ENCODE data around the gene FSTL4. TPM values are rescaled to one million over a fixed set of nuclear protein-coding genes. Genes with fewer than 3 reads are reported as not detected.

The FSTL4 gene
- total RNA-seq, 1 experiment from 2014 or later: not detected

GRCh38 chr5:133226186-133226585 is 386.2 kb downstream of the FSTL4 start:
- Histone ChIP-seq H3K36me3 (ENCODE audit: low read depth) (no peaks in the 10 kb centered on the region), H3K4me1 (replicated peaks; ENCODE audit: insufficient read depth) (no peaks in the 10 kb centered on the region), H3K4me2 (no peak overlapping the region), H3K4me3 (no peak overlapping the region), H3K9me3 (ENCODE audit: insufficient read depth, low read depth) (no peaks in the 10 kb centered on the region), H3F3A (ENCODE audit: insufficient read depth, low read depth) (no peaks in the 10 kb centered on the region), H2AFZ (no peak overlapping the region), H4K20me1 (ENCODE audit: insufficient read depth) (no peaks in the 10 kb centered on the region), H3K79me2 (ENCODE audit: low read depth) (no peaks in the 10 kb centered on the region), H3K9me2 (ENCODE audit: insufficient read depth) (no peaks in the 10 kb centered on the region), H3K27me3 (ENCODE audit: insufficient read depth, low read depth) (no peaks in the 10 kb centered on the region), H3K27ac (no peak overlapping the region)
- ChIA-PET CTCF (no interaction called here), POLR2A (ENCODE audit: unreplicated experiment) (no interaction called here)
- BruUV-seq (replicated peaks): no TSS peak
- TF ChIP-seq CTCF (conservative IDR thresholded peaks at IDR 0.05): no peak
- no peak for TF ChIP-seq EZH2 (IDR thresholded peaks at IDR 0.05; ENCODE audit: low read depth)
- intact Hi-C loops (cut with micrococcal nuclease; ENCODE audit: unreplicated experiment): no loop called here
- no peak for DNase-seq

- TF ChIP-seq CTCF (conservative IDR thresholded peaks at IDR 0.05) (no peak), EZH2 (IDR thresholded peaks at IDR 0.05; ENCODE audit: low read depth) (no peak)
- Histone ChIP-seq H2AFZ (no peak overlapping the region), H3K9me3 (ENCODE audit: insufficient read depth, low read depth) (no peaks in the 10 kb centered on the region), H3K27me3 (ENCODE audit: insufficient read depth, low read depth) (no peaks in the 10 kb centered on the region), H3K4me1 (replicated peaks; ENCODE audit: insufficient read depth) (no peaks in the 10 kb centered on the region), H3F3A (ENCODE audit: insufficient read depth, low read depth) (no peaks in the 10 kb centered on the region), H3K4me2 (no peak overlapping the region), H4K20me1 (ENCODE audit: insufficient read depth) (no peaks in the 10 kb centered on the region), H3K9me2 (ENCODE audit: insufficient read depth) (no peaks in the 10 kb centered on the region), H3K79me2 (ENCODE audit: low read depth) (no peaks in the 10 kb centered on the region), H3K27ac (no peak overlapping the region), H3K36me3 (ENCODE audit: low read depth) (no peaks in the 10 kb centered on the region), H3K4me3 (no peak overlapping the region)
- ChIA-PET CTCF (no interaction called here), POLR2A (ENCODE audit: unreplicated experiment) (no interaction called here)
- no TSS peak for BruUV-seq (replicated peaks)
- DNase-seq: no peak
- intact Hi-C loops (cut with micrococcal nuclease; ENCODE audit: unreplicated experiment): no loop called here
Measured at GRCh38 chr5:133225671-133226152, 386.6 kb downstream of the FSTL4 start.

- no peaks in the 10 kb centered on the region for H3F3A ChIP-seq (ENCODE audit: insufficient read depth, low read depth)
- no peaks in the 10 kb centered on the region for H3K27me3 ChIP-seq (ENCODE audit: insufficient read depth, low read depth)
- H4K20me1 ChIP-seq (ENCODE audit: insufficient read depth): no peaks in the 10 kb centered on the region
- no peak overlapping the region for H2AFZ ChIP-seq
- no peaks in the 10 kb centered on the region for H3K4me1 ChIP-seq (replicated peaks; ENCODE audit: insufficient read depth)
- intact Hi-C loops (cut with micrococcal nuclease; ENCODE audit: unreplicated experiment): no loop called here
- no peaks in the 10 kb centered on the region for H3K9me3 ChIP-seq (ENCODE audit: insufficient read depth, low read depth)
- no peaks in the 10 kb centered on the region for H3K9me2 ChIP-seq (ENCODE audit: insufficient read depth)
- H3K79me2 ChIP-seq (ENCODE audit: low read depth): no peaks in the 10 kb centered on the region
- no peaks in the 10 kb centered on the region for H3K36me3 ChIP-seq (ENCODE audit: low read depth)
- no peak for TF ChIP-seq CTCF (conservative IDR thresholded peaks at IDR 0.05)
- TF ChIP-seq EZH2 (IDR thresholded peaks at IDR 0.05; ENCODE audit: low read depth): no peak
- H3K27ac ChIP-seq: no peak overlapping the region
- DNase-seq: no peak
- H3K4me3 ChIP-seq: no peak overlapping the region
- BruUV-seq (replicated peaks): no TSS peak
- ChIA-PET POLR2A (ENCODE audit: unreplicated experiment) (no interaction called here), CTCF (no interaction called here)
- no peak overlapping the region for H3K4me2 ChIP-seq
Measured at GRCh38 chr5:133222979-133223378, 389.4 kb downstream of the FSTL4 start.
